GM19395 (cell line): ENCODE measurements around the gene GABARAPL2.

ENCODE experiments used
- ATAC-seq: cut with Tn5 transposase; IDR thresholded peaks from one replicate; pipeline ENCODE4 v1.9.1; 2021; ENCODE audit warnings: mild to moderate bottlenecking, moderate library complexity; ENCODE audit not compliant: unreplicated experiment

GABARAPL2 gene

DNA sequence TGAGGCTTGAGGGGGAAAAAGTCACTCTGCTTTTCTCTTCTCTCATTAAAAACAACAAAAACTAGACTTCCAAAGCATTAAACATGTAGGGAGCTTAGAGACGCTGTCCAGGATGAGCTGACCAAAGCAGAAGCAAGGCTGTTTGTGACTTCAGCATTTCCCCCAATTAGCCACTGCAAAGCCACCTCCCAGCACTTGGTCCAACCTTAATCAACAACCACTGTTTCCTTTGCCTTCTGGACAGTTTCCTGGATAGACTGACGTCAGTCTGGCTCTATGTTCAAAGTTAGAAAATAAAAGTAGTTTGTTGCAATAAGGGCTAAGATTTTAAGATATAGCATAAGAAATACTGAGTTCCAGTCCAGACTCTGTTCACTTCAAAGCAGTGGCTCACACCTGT lies 13.2 kb upstream of the GABARAPL2 start:
- ATAC-seq, result no peak

DNA sequence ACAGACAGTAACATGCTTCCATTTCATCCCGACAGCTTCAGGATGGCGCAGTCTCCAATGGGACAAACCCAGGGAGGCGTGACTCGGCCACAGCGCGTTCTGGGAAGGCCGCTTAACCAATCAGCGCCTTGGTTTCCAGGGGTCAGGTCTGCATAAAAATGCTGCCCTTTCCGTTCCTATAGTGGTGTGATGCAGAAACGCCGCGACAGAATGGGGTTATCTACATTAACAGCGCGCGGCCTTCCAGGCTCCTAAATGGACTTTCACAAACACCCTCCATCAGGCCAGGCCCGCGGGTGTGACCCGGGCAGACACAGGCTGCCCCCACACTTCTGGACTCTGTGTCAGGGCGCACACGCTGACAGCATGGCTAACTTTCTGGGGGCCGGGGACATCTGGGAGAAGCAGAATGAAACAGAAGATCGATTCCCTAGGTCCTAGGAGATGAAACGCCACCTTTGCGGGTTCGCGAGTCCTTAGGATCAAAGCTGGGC lies 10.9 kb upstream of the GABARAPL2 start:
- peak; percentile 36 for ATAC-seq

DNA sequence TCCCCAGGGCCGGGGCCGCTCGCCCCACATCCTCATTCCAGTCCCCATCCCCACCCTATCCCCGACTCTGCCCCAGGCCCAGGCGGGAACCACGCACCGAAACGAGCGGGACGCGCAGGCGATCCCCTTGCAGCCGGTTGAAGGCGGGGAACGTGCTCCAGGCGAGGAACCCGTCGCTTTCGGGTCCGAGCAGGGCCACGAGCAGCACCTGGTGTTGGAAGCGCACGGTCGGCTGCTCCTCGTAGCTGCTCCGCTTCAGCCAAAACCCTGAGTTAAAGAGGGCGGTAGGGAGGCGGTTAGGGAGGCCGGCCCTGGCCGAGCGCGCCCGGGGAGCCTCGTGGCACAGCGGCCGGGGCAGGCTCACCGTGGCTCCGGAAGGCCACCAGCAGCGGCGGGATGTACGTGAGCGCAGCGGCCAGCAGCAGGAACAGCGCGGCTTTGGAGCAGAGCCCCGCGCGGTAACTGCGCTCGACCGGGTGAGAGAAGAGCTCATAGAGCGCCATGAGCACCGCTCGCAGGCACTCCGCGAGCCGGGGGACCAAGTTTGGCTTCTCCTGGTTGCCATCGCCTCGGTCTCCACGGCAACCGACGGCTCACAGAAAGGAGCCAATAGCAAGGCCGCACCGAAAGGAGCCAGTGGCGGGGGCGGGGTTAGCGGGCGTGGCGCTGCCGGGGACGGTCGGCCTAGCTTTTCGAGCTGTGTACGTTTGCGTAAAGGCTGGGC lies 10.3 kb upstream of the GABARAPL2 start, which contains the start of gene TMEM231:
TSS of gene TMEM231 (minus strand) at position 546 of the 724 bp plus-strand sequence. CDS start at position 503, 43 bp downstream.
- peak; percentile 94 for ATAC-seq

DNA sequence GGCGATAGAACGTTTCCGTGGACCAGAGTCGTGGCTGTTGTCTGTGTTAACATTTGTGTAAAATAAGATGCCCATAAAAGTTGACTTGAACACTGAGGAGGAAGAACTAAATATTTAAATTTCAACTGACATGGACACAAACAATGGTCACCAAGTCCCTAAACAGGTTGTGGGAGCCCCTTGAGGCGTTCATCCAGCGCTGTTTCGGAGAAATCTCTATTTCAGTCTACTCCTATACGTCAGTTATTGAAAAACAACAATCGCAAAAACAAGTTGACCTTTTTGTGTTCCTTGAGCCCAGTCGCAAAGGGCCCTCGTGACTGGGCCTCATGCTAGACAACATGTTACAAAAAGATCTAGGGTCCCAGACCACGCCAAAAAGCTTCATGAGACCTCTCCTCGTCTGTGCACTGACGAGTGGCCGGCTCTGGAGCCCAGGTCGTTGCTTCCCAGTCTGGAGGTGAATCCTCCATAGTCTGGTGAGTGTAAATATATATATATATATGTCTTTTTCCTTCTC lies 9.7 kb upstream of the GABARAPL2 start:
- no peak for ATAC-seq

DNA sequence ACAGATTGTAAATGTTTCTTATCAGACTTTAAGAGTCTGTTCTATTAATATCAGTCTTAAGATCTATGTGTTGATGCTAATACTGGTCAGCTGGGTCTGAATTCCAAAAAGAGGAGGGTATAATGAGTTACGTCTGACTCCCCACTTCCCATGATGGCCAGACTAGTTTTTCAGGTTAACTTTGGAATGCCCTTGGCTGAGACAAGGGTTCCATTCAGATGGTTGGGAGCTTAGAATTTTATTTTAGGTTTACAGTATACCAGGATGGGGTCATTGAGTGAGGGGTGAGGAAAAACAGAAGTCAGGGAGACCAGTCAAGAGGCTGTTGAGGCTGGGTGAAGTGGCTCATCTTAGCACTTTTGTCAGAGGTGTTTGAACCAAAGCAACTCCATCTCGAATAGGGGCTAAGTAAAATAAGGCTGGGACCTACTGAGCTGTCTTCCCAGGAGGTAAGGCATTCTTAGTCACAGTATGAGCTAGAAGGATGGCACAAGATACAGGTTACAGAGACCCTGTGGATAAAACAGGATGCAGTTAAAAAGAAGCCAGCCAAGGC lies 7.3 kb upstream of the GABARAPL2 start:
- no peak for ATAC-seq

DNA sequence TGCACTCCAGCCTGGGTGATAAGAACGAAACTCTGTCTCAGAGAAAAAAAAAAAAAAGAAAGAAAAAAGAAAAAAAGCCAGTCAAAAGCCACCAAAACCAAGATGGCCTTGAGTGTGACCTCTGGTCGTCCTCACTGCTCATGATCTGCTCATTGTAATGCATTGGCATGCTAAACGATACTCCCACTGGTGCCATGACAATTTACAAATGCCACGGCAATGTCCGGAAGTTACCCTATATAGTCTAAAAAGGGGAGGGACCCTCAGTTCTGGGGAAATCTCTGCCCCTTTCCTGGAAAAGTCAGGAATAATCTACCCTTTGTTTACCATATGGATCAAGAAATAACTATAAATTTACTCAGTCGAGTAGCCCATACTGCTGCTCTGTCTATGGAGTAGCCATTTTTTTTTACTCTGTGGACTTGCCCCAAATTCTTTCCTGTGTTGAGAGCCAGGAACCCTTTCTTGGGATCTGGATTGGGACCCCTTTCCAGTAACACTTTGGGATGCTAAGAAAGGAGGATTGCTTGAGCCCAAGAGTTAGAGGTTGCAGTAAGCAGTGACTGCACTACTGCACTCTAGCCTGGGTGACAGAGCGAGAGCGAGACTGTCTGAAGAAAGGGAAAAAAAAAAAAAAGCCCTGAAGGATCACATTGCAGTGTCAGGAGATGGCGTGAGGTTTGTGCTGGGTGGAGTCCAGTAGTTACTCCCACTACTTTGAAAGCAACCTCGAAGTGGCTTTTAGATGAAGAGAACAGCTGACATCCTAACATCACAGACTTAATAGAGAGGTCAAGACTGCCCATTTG lies 6.4 kb upstream of the GABARAPL2 start:
- ATAC-seq, result no peak

DNA sequence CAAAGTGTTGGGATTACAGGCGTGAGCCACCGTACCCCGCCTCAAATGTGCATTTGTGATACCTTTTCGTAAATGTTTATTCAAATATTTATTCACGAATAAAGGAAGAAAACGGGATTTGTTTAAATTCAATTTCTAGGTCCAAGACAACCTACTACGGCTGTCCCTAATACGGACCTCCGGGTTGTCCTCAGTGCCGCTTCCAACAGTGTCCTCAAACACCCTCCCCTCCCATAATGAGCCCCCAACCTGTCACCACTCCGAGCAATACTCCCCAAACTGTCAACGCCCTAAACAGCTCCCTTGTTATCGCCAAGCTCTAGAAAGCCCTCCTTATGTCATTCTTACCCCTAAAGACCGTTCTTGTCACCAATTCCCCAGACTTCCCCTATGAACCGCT lies 539 bp upstream of the GABARAPL2 start:
- peak; percentile 12 for ATAC-seq

DNA sequence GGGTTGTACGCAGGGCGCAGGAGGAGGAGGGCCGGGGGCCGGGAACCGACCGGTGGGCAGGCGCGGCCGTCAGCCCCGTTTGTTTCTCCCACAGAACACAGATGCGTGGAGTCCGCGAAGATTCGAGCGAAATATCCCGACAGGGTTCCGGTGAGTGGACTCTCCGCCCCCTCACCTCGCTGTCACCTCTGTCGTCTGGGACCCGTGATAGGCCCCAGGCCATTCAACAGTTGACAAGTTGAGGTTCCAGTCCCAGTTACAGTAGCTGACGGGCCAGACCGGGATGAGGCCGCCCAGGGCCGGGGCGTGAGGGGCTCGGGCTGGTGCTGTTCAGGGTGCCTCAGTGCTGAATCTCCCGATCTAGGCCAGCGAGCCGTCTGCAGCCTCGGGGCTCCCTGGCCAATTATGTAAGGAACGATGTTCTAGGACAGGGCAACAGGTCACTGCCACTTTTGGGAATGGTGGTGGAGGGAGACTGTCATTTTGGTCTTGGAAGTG lies 628 bp downstream of the GABARAPL2 start:
- ATAC-seq, result peak; percentile 7

DNA sequence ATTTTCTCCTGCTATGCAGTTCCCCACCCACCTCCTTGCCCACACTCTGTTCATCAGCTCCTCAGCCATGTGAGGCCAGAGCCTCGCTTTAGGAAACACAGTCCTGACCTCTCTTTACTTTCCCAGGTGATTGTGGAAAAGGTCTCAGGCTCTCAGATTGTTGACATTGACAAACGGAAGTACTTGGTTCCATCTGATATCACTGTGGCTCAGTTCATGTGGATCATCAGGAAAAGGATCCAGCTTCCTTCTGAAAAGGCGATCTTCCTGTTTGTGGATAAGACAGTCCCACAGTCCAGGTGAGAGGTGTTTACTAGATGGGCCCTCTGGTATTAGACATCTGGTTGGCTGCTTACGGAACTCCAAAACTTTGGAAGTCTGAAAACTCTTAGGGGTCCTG lies 1.7 kb downstream of the GABARAPL2 start:
- ATAC-seq, result no peak

DNA sequence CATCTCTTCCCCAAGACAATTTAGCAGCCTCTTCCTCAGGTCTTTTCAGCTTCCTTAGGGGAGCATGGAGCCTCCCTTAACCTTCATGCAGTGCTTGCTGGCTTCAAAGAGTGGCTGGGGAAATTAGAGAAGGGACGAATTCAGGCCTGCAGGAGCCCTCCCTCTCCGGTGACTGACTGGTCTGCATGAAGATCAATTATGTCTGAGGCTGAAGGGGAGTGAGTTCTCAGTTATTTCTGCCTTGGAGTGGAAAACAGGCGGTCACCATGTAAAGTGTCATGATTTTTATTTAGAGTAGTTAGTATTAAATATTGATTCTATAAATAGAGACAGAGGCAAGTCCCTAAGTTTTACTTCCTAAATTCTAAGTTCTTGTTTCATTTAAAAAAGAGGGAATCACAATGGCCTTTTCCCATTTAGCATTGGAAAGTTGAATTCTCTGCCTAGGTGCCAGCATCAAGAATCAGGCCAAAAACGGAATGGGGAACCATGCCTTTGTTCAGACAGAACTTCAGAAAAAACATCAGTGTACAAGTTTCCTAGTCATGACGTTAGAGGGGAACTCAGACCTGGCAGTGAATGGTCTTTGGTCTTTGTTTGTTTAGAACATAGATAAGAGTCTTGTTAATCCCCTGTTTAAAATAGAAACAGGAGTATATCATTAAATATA lies 4.4 kb downstream of the GABARAPL2 start:
- ATAC-seq, result no peak

DNA sequence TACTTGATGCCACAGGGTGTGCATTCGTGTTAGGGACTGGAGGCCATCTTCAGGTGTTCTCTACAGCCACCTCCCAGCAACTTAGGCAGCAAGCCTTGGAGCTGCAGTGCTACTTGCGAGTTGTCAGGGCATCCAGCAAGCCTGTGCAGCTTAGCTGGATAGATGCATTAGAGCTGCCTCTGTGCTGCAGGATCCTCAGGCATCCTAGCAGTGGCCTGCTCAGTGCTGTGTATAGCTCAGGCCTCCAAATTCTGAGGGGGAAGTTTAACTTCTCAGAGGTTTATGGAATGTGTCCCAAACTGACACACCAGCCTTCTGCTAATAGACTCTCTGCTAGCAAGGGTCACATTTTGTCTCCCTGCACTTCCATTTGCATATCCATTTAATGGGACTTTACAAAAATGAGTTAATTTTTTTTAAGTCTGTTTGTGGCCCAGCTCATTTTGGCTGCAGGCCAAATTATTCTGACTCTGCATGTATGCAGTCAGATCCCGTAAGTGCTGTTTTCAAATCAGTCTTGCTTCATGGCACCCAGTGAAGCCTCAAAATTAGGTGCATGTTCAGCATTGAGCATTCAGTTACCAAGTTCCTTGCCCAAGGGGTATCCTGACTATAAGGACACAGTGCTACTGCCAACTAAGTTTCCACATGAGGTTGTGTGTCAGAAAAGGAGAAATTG lies 6.8 kb downstream of the GABARAPL2 start:
- ATAC-seq, result no peak

DNA sequence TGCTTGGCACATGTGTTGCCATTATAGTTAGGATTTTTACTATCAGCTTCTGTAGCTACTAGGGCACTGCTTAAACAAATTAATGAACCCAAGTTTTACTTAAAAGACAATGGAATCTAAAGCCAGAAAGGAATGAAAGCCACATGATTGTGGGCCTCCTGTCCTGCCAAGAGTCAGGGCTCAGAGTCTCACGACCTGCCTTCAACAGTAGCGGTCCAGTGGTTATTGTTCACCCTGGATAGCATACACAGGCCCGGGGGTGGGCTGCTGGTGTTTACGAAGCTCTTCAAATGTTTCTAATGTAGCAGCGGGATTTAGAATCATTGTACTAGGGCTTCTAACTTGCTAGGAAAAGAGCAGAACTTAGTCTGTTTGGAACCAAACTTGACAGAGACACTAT lies 7.8 kb downstream of the GABARAPL2 start:
- ATAC-seq, result no peak

DNA sequence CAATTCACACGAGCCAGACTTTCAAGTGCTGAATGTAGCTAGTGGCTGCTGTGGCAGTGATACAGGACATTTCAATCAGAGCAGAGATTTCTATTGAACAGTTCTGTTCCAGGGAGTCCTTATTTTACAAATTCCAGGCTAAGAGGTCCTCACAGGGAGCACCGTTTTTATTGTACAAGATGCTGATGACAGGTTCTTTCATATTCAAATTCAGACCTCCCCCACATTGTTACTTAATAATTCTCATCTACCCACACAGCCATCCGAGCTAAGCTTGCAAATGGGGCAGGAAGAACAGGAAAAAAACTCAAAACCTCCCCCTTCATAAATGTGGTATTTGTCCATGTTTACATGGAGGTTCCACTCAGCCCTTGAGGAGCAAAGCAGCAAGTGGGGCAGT lies 9.8 kb downstream of the GABARAPL2 start:
- no peak for ATAC-seq

DNA sequence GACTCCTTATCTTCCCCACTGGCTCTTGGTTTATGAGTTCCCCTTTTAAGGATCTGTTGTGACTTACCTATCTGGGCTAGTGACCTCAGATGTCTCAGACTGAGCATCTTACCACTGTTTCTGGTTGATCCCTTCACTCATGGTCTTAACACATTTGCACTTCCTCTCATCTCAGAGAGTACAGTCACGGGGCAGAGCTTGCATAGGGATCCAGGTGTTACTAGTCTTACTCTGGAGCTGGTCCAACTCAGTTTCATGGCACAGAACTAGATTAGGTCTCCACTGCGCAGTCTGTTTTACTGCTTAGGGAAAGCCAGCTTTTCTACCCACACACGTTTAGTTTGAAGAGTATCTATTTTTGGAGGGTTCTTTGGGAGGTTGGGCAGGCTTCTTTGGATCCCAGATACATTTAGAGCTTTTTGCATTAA lies 10.2 kb downstream of the GABARAPL2 start:
- ATAC-seq, result peak; percentile 66

DNA sequence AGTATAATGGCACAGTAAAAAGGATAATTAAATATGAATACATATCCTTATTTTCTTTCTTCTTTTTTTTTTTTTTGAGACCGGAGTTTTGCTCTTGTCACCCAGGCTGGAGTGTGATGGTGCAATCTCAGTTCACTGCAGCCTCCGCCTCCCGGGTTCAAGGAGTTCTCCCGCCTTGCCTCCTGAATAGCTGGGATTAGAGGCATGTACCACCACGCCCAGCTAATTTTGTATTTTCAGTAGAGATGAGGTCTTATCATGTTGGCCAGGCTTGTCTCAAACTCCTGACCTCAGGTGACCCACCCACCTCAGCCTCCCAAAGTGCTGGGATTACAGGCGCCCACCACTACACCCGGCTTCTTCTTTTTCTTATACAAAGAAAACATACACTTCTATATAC lies 12.0 kb downstream of the GABARAPL2 start:
- no peak for ATAC-seq

DNA sequence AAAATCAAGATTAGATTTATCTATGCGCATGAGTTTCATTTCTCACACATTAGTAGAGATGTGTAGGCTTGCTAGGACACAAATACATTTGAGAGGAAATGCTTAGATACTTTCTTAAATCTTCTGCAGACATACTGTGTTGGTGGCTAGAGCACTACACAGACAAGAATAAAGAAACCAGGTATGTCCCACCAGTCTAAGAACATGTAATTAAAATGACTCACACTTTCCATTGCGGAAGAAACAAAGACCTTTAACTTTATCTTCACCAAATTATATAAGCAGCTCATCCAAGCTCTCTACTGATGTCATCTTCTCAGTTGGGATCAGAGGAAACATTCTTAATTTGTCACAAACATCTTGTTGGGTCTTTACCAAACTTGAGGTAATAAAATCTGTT lies 12.5 kb downstream of the GABARAPL2 start:
- no peak for ATAC-seq

DNA sequence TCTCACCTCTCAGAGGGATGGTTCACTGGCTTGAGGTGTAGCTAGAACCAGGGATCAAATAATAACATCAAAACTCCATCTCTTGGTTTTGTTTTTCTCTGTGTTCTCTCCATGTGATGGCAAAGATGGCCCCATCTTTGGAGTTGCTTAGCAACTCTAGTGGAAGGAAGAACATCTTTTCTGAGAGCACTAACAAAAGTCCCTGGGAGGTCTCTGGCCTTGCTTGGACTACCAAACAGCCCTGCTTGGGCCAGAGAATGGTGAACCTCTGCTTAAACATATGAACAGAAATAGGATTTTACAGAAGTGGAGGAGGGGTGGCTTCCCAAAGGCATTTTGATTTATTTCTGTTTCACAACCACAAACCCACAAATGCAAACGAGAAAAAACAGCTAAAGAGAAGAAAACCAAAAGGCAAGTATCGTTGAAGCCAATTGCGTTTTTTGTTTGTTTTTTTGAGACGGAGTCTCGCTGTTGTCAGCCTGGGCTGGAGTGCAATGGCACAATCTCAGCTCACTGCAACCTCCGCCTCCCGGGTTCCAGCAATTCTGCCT lies 13.2 kb downstream of the GABARAPL2 start:
- no peak for ATAC-seq

DNA sequence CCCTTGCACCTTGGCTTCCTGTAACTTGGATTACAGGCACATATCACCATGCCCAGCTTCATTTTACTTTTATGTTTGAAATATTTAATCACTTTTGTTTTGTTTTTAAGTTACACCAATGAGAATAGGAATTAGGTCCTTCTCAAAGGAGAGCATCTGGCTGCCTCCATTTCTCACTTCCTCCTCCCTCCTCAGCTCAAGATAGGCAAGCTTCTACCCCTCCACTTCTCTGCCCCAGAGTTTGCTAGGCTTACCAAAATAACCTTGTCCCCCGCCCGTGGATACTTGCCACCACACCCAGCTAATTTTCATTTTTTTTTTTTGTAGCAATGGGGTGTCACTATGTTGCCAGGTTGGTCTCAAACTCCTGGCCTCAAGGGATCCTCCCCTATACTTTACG lies 17.9 kb downstream of the GABARAPL2 start:
- peak; percentile 73 for ATAC-seq

DNA sequence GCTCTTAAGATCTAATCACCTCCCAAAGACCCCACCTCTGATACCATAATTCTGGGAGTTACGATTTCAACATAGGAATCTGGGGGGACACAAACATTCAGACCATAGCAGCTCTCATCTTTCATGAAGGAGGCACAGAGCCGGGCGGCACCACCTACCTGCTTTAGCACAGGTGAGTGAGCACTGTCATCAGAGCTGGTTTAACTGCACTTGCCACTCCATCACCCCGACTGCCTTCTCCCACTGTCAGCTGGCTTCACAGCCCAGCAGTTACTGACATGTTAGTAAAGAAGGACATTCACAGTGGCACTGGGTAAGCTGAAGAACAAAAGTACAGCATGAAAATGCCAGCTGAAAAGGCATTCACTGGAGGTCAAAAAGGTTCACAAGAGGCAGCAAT lies 22.5 kb downstream of the GABARAPL2 start:
- no peak for ATAC-seq

DNA sequence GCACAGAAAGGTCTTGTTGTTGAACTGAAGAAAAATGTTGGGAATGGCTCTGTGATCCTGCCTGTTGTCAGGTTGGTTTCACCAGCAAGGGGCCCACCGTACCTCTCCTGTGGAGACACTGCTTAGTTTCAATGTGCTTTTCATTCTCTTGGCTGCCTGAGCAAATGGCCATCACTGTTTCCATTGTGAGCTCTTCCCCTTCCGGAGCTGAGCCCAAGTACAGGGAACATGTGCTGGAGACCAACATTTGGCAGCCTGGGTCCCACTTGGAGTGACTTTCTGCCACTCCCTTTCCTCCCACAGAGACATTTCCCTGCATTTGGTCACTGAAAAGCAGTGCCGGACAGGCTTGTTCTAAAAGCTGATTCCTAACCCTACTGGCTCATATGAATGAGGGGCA lies 23.1 kb downstream of the GABARAPL2 start:
- no peak for ATAC-seq
